Mesenchymal stem cell (in vitro differentiated cells and primary cell): Measurements from ENCODE around the gene HYI.

ENCODE experiments used
- DNase-seq: peaks from one replicate; pipeline ENCODE4 v3.0.0-alpha.2; 2013
- H2AFZ ChIP-seq: one replicate; pipeline ENCODE4 v1.6.1; 2013; ENCODE audit warnings: low read depth, mild to moderate bottlenecking, control low read depth, inconsistent platforms, low read length, moderate library complexity
- H2AK5ac ChIP-seq: 2 replicates; pipeline ENCODE4 v1.6.1; 2013; ENCODE audit warnings: low read length, moderate library complexity, mild to moderate bottlenecking, inconsistent platforms; ENCODE audit not compliant: severe bottlenecking
- H2BK120ac ChIP-seq: one replicate; pipeline ENCODE4 v1.6.1; 2013; ENCODE audit warnings: low read depth, mild to moderate bottlenecking, inconsistent platforms, low read length, moderate library complexity
- H2BK12ac ChIP-seq, 2 experiments: one replicate each; pipeline ENCODE4 v1.6.1; 2013; ENCODE audit warnings: inconsistent platforms in 2 of 2, low read length in 2 of 2, mild to moderate bottlenecking in 2 of 2, moderate library complexity in 2 of 2, control low read depth in 1 of 2
- H2BK15ac ChIP-seq: one replicate; pipeline ENCODE4 v1.6.1; 2013; ENCODE audit warnings: mild to moderate bottlenecking, low read depth, inconsistent platforms; ENCODE audit not compliant: poor library complexity, severe bottlenecking
- H2BK5ac ChIP-seq: 2 replicates; pipeline ENCODE4 v1.6.1; 2013; ENCODE audit warnings: low read depth, mild to moderate bottlenecking, low read length, control low read depth, inconsistent platforms; ENCODE audit not compliant: poor library complexity, severe bottlenecking
- H3K14ac ChIP-seq, 2 experiments: one replicate each; pipeline ENCODE4 v1.6.1; 2013; ENCODE audit warnings: inconsistent platforms in 2 of 2, low read length in 2 of 2, control low read depth in 1 of 2, mild to moderate bottlenecking in 1 of 2, moderate library complexity in 1 of 2
- H3K18ac ChIP-seq, 2 experiments: one replicate each; pipeline ENCODE4 v1.6.1; 2013; ENCODE audit warnings: inconsistent platforms in 2 of 2, low read length in 2 of 2, control low read depth in 1 of 2, low read depth in 1 of 2, mild to moderate bottlenecking in 1 of 2
- H3K23ac ChIP-seq, 2 experiments: one replicate each; pipeline ENCODE4 v1.6.1; 2013; ENCODE audit warnings: inconsistent platforms in 2 of 2, low read length in 2 of 2, mild to moderate bottlenecking in 2 of 2, moderate library complexity in 2 of 2, control low read depth in 1 of 2
- H3K27ac ChIP-seq: 2 replicates; pipeline ENCODE4 v1.5.1; 2013; ENCODE audit warnings: mild to moderate bottlenecking, moderate library complexity, low read length, control low read depth, inconsistent platforms; ENCODE audit not compliant: poor library complexity, severe bottlenecking
- H3K27me3 ChIP-seq, 2 experiments: 2 replicates each; pipeline versions ENCODE4 v1.6.1 to v1.7.0; 2013; ENCODE audit warnings: low read length in 2 of 2, mild to moderate bottlenecking in 2 of 2, moderate library complexity in 2 of 2, control low read depth in 1 of 2, inconsistent platforms in 1 of 2; ENCODE audit not compliant: control insufficient read depth in 1 of 2, insufficient read depth in 1 of 2
- H3K36me3 ChIP-seq, 2 experiments: 2 replicates each; pipeline versions ENCODE4 v1.6.1 to v1.7.0; 2013; ENCODE audit warnings: low read length in 2 of 2, control low read depth in 1 of 2, inconsistent platforms in 1 of 2, low read depth in 1 of 2, mild to moderate bottlenecking in 1 of 2; ENCODE audit not compliant: insufficient read depth in 2 of 2, control insufficient read depth in 1 of 2
- H3K4ac ChIP-seq, 2 experiments: one replicate each; pipeline ENCODE4 v1.6.1; 2013; ENCODE audit warnings: inconsistent platforms in 2 of 2, low read length in 2 of 2, mild to moderate bottlenecking in 2 of 2, moderate library complexity in 2 of 2, control low read depth in 1 of 2, low read depth in 1 of 2
- H3K4me1 ChIP-seq: 2 replicates; pipeline ENCODE4 v1.6.1; 2013; ENCODE audit warnings: low read depth, low read length, control low read depth; ENCODE audit not compliant: control insufficient read depth, insufficient read depth
- H3K4me2 ChIP-seq: 2 replicates; pipeline ENCODE4 v1.6.1; 2013; ENCODE audit warnings: low read length, mild to moderate bottlenecking, inconsistent platforms; ENCODE audit not compliant: poor library complexity, severe bottlenecking
- H3K4me3 ChIP-seq, 2 experiments: 2 replicates each; pipeline versions ENCODE4 v1.5.1 to v1.7.0; 2013; ENCODE audit warnings: low read length in 2 of 2, mild to moderate bottlenecking in 2 of 2, control low read depth in 1 of 2, low read depth in 1 of 2; ENCODE audit not compliant: insufficient read depth in 1 of 2
- H3K79me1 ChIP-seq: replicated peaks from 2 replicates; pipeline ENCODE4 v1.6.1; 2013; ENCODE audit warnings: mild to moderate bottlenecking, control low read depth, low read length, inconsistent platforms; ENCODE audit not compliant: poor library complexity, severe bottlenecking
- H3K9ac ChIP-seq: 2 replicates; pipeline ENCODE4 v1.7.0; 2013; ENCODE audit warnings: mild to moderate bottlenecking, low read length, moderate library complexity
- H3K9me3 ChIP-seq: 2 replicates; pipeline ENCODE4 v1.7.0; 2013; ENCODE audit warnings: mild to moderate bottlenecking, low read length; ENCODE audit not compliant: control insufficient read depth
- H4K8ac ChIP-seq: one replicate; pipeline ENCODE4 v1.6.1; 2013; ENCODE audit warnings: inconsistent platforms, mild to moderate bottlenecking, low read length, moderate library complexity
- H4K91ac ChIP-seq: one replicate; pipeline ENCODE4 v1.6.1; 2013; ENCODE audit warnings: mild to moderate bottlenecking, low read length, inconsistent platforms
- WGBS: methylation state at CpG from one replicate; pipeline ENCODE4 v1.1.7; 2013; ENCODE audit warnings: mixed read lengths; 5-methylcytosine and 5-hydroxymethylcytosine counted together

HYI gene

DNA sequence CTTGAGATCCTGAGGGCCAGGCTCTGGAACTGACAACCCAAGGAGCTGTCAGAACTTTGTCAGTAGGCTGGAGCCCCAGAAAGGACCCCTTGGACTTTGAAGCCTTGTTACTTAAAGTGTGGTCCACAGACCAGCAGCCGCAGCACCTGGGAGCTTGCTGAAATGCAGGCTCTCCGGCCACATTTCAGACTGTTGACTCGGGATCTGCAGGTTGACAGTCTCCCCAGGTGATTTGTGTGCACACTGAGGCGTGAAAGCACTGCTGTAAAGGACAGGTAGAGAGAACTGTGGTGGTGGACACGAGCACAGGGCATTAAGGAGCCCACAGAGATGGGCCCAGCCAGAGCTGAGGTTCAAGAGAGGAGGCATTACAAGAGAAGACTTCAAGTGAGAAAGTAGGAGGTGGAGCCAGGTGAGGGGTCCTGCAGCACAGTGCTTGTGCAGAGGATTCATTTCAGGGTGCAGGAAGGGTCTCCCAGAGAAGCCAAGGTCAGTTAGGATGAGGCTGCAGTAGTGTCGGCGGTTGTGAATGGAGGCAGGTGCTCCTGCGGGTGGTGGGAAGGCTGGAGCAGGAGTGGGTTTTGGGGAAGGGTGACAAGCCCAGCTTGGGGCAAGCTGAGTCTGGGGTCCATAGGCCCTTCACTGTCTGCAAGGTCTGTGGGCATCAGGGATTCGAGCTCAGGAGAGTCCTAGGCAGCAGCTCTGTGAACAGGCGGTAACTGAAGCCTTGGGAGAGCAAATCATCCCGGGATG, 4.6 kb downstream of the HYI start:
- H3K9me3 ChIP-seq: no peaks in the 10 kb centered on the region
- no peaks in the 10 kb centered on the region for H3K27me3 ChIP-seq
- peaks cover 77 to 84% of the 10 kb centered on the region in 2 experiments for H3K36me3 ChIP-seq
- no peak overlapping the region for H3K4me3 ChIP-seq
- H3K27ac ChIP-seq: no peak overlapping the region
- DNase-seq: no peak
- H4K91ac ChIP-seq: no peak overlapping the region
- H2BK15ac ChIP-seq: no peak overlapping the region
- peaks cover 14% of the 10 kb centered on the region for H3K4me1 ChIP-seq
- no peak overlapping the region for H2BK12ac ChIP-seq
- no peak overlapping the region for H2BK120ac ChIP-seq
- H3K14ac ChIP-seq: no peak overlapping the region
- no peak overlapping the region for H3K23ac ChIP-seq
- H4K8ac ChIP-seq: no peak overlapping the region
- H3K4me2 ChIP-seq: no peak overlapping the region
- H3K79me1 ChIP-seq: peaks cover 11% of the 10 kb centered on the region
- H2AFZ ChIP-seq: no peak overlapping the region
- no peak overlapping the region for H2BK5ac ChIP-seq
- no peak overlapping the region for H3K9ac ChIP-seq
- WGBS: 94% methylated on average over 11 of the region's 11 CpGs
- no peak overlapping the region for H3K18ac ChIP-seq
- H3K4ac ChIP-seq: no peak overlapping the region
- no peak overlapping the region for H2AK5ac ChIP-seq

DNA sequence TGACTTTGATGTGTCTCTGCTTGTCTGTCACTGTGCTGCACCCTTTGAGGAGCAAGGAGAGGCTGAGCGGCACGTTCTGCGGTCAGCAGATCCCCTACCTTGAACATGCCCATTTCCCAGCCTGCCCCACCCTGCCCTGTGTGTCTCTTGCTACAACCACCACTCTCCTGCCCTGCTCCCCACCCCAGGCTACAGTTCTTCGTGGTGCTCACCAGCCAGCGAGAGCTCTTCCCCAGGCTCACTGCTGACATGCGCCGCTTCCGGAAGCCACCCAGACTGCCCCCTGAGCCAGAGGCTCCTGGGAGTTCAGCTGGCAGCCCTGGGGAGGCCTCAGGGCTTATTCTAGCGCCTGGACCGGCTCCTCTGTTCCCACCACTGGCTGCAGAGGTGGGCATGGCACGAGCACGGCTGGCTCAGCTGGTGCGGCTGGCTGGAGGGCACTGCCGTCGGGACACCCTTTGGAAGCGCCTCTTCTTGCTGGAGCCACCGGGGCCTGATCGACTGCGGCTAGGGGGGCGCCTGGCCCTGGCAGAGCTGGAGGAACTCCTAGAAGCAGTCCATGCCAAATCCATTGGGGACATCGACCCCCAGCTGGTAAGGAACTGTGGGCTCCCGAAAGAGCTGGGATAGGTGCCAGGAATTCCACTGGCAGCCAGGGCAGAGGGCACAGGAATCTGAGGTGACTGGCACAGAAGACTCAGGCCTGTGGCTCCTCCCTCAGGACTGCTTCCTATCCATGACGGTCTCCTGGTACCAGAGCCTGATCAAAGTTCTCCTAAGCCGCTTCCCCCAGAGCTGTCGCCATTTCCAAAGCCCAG, 5.6 kb downstream of the HYI start:
- H2AFZ ChIP-seq: no peak overlapping the region
- H2BK15ac ChIP-seq: no peak overlapping the region
- no peak for DNase-seq

DNA sequence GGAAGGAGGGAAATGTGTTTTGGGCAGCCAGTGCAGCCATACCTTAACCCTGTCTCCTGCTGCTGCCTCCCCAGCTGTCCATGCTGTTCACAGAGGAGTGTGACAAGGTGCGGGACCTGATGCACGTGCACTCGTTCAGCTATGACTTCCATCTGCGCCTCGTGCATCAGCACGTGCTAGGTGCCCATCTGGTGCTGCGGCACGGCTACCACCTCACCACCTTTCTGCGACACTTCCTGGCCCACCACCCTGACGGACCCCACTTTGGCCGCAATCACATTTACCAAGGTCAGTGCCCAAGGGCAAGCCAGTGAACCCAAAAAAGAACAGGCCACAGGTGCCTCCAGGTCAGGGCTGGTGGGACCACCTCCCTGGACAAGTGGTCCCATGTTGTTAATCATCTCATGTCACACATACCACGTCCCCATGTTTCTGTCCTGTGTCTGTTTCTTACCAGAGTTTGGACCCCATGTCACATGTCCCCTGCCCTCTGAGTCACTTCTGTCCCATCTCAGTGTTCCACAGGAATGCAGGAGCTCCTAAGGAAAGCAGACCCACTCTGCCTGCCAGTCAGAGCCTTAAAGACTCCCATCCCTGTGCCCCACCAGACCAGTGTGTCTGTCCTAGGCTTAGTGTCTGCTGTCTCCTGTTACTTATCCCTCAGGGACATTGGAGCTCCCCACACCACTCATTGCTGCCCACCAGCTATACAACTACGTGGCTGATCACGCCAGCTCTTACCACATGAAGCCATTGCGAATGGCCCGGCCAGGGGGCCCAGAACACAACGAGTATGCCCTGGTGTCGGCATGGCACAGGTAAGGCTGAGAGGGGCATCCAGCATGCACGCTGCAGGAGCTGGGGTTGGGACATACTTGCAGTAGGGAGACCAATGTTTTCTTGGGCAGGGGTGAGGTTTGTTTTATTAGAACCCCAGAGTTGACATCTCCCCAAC, 6.6 kb downstream of the HYI start:
- H2AFZ ChIP-seq: no peak overlapping the region
- H3K4me3 ChIP-seq: no peak overlapping the region
- no peak overlapping the region for H2BK12ac ChIP-seq
- no peaks in the 10 kb centered on the region for H3K27me3 ChIP-seq
- no peak overlapping the region for H2AK5ac ChIP-seq
- 96% methylated on average over 19 of the region's 19 CpGs for WGBS
- peaks cover 95 to 100% of the 10 kb centered on the region in 2 experiments for H3K36me3 ChIP-seq
- no peak overlapping the region for H2BK15ac ChIP-seq
- no peak overlapping the region for H3K14ac ChIP-seq
- H3K4ac ChIP-seq: no peak overlapping the region
- no peak overlapping the region for H4K91ac ChIP-seq
- no peak overlapping the region for H2BK5ac ChIP-seq
- no peak overlapping the region for H4K8ac ChIP-seq
- H2BK120ac ChIP-seq: no peak overlapping the region
- no peak overlapping the region for H3K18ac ChIP-seq
- DNase-seq: no peak
- no peak overlapping the region for H3K23ac ChIP-seq
- H3K4me1 ChIP-seq: peaks cover under 1% of the 10 kb centered on the region
- no peak overlapping the region for H3K9ac ChIP-seq
- H3K9me3 ChIP-seq: no peaks in the 10 kb centered on the region
- peaks cover 10% of the 10 kb centered on the region for H3K79me1 ChIP-seq
- H3K27ac ChIP-seq: no peak overlapping the region
- no peak overlapping the region for H3K4me2 ChIP-seq

More for the DNA sequence above, 5.6 kb downstream of the HYI start:
- 95% methylated on average over 25 of the region's 25 CpGs for WGBS
- H4K91ac ChIP-seq: no peak overlapping the region
- H3K27ac ChIP-seq: no peak overlapping the region
- no peak overlapping the region for H2BK12ac ChIP-seq
- H3K14ac ChIP-seq: no peak overlapping the region
- peaks cover 87 to 94% of the 10 kb centered on the region in 2 experiments for H3K36me3 ChIP-seq
- no peak overlapping the region for H2BK120ac ChIP-seq
- no peaks in the 10 kb centered on the region for H3K27me3 ChIP-seq
- H2BK5ac ChIP-seq: no peak overlapping the region
- no peak overlapping the region for H3K4me2 ChIP-seq
- H3K4me3 ChIP-seq: no peak overlapping the region
- H3K4ac ChIP-seq: no peak overlapping the region
- peaks cover 9% of the 10 kb centered on the region for H3K4me1 ChIP-seq
- no peak overlapping the region for H3K9ac ChIP-seq
- no peaks in the 10 kb centered on the region for H3K9me3 ChIP-seq
- H4K8ac ChIP-seq: no peak overlapping the region
- H3K79me1 ChIP-seq: peaks cover 11% of the 10 kb centered on the region
- no peak overlapping the region for H3K18ac ChIP-seq
- H3K23ac ChIP-seq: no peak overlapping the region
- no peak overlapping the region for H2AK5ac ChIP-seq
